A673 (cell line): ENCODE measurements around the gene APOBEC3C.

ENCODE experiments used
- EZH2 ChIP-seq: fragments of 200-600 bp; sonication (generic); IDR thresholded peaks from 2 replicates; pipeline ENCODE4 v1.6.1; 2017; ENCODE audit warnings: borderline replicate concordance, low read depth, mild to moderate bottlenecking, mixed read lengths, antibody characterized with exemption, low read length; ENCODE audit not compliant: poor library complexity, severe bottlenecking
- TF ChIP-seq, protein P1 (sequence below): fragments of 300-800, 200-600 bp; sonication (generic); conservative IDR thresholded peaks from 2 replicates; pipeline ENCODE4 v1.5.1; 2017; ENCODE audit warnings: low read depth, mild to moderate bottlenecking, antibody characterized with exemption, low read length, moderate library complexity, mixed read lengths

DNA sequence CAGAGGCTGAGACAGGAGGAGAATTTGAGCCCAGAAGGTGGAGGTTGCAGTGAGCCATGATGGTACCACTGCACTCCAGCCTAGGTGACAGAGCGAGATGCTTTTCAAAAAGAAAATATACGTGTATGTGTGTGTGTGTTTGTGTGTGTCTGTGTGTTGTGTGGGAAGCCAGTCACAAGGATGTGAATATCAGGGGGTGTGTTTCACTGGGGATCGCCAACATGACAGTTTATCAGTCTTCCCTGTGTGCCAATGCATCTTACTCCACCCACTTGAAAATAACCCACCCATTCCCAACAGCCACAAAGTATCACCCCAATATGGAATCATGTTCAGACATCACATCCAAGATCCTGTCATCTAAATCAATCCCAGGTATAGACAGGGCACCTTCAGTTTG lies 42.3 kb upstream of the APOBEC3C start:
- TF ChIP-seq EZH2 = no peak
- TF ChIP-seq, protein P1, sequence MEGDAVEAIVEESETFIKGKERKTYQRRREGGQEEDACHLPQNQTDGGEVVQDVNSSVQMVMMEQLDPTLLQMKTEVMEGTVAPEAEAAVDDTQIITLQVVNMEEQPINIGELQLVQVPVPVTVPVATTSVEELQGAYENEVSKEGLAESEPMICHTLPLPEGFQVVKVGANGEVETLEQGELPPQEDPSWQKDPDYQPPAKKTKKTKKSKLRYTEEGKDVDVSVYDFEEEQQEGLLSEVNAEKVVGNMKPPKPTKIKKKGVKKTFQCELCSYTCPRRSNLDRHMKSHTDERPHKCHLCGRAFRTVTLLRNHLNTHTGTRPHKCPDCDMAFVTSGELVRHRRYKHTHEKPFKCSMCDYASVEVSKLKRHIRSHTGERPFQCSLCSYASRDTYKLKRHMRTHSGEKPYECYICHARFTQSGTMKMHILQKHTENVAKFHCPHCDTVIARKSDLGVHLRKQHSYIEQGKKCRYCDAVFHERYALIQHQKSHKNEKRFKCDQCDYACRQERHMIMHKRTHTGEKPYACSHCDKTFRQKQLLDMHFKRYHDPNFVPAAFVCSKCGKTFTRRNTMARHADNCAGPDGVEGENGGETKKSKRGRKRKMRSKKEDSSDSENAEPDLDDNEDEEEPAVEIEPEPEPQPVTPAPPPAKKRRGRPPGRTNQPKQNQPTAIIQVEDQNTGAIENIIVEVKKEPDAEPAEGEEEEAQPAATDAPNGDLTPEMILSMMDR = no peak
